Mesothelial cell of epicardium (in vitro differentiated cells): Measurements from ENCODE around the gene ERGIC3. TPM values are rescaled to one million over a fixed set of nuclear protein-coding genes. Genes with fewer than 3 reads are reported as not detected.

Source experiments
- DNase-seq, 2 experiments: peaks; one replicate each; pipeline ENCODE4 v3.0.0; 2021; ENCODE audit warnings: low spot score in 2 of 2; ENCODE audit not compliant: unreplicated experiment in 2 of 2
- H3K27ac Mint-ChIP-seq: 2 replicates; pipeline ENCODE4 v1.8.0; 2021; ENCODE audit warnings: mixed read lengths
- H3K27me3 Mint-ChIP-seq: 2 replicates; pipeline ENCODE4 v1.8.0; 2021; ENCODE audit warnings: low read depth, mixed read lengths
- H3K36me3 Mint-ChIP-seq: 2 replicates; pipeline ENCODE4 v1.8.0; 2021; ENCODE audit warnings: mixed read lengths
- H3K4me1 Mint-ChIP-seq: 2 replicates; pipeline ENCODE4 v1.8.0; 2021; ENCODE audit warnings: mixed read lengths
- H3K4me3 Mint-ChIP-seq: 2 replicates; pipeline ENCODE4 v1.8.0; 2021; ENCODE audit warnings: mild to moderate bottlenecking, moderate library complexity, mixed read lengths
- H3K9me3 Mint-ChIP-seq: 2 replicates; pipeline ENCODE4 v1.8.0; 2021; ENCODE audit warnings: mixed read lengths
- CTCF ChIP-seq: fragments of 200-600 bp; sonication (generic); IDR thresholded peaks from one replicate; pipeline ENCODE4 v1.5.0; 2021; ENCODE audit warnings: antibody characterized with exemption; ENCODE audit not compliant: unreplicated experiment
- total RNA-seq: library from RNA; stranded (reverse); gene quantifications from 3 replicates; pipeline ENCODE4 v1.2.1, GENCODE V29; 2021

Gene ERGIC3
- total RNA-seq, 1 donor from 2014 or later = 255 TPM

- Mint-ChIP-seq H3K27ac (no peak overlapping the region), H3K9me3 (no peaks in the 10 kb centered on the region), H3K27me3 (no peaks in the 10 kb centered on the region), H3K4me1 (no peaks in the 10 kb centered on the region), H3K36me3 (peaks cover 27% of the 10 kb centered on the region), H3K4me3 (no peak overlapping the region)
- no peak for DNase-seq
- no peak for TF ChIP-seq CTCF
Measured at GRCh38 chr20:35559042-35559693, 17.3 kb downstream of the ERGIC3 start.

GRCh38 chr20:35560105-35560511 lies 18.2 kb downstream of the ERGIC3 start:
- peaks cover 18% of the 10 kb centered on the region for H3K36me3 Mint-ChIP-seq
- no peak overlapping the region for H3K27ac Mint-ChIP-seq
- no peak for TF ChIP-seq CTCF
- no peaks in the 10 kb centered on the region for H3K4me1 Mint-ChIP-seq
- H3K4me3 Mint-ChIP-seq = no peak overlapping the region
- no peaks in the 10 kb centered on the region for H3K27me3 Mint-ChIP-seq
- no peaks in the 10 kb centered on the region for H3K9me3 Mint-ChIP-seq
- no peak for DNase-seq

GRCh38 chr20:35560541-35560940 lies 18.7 kb downstream of the ERGIC3 start:
- no peaks in the 10 kb centered on the region for H3K9me3 Mint-ChIP-seq
- no peaks in the 10 kb centered on the region for H3K27me3 Mint-ChIP-seq
- DNase-seq = no peak
- peaks cover 15% of the 10 kb centered on the region for H3K36me3 Mint-ChIP-seq
- TF ChIP-seq CTCF = no peak
- no peaks in the 10 kb centered on the region for H3K4me1 Mint-ChIP-seq
- H3K4me3 Mint-ChIP-seq = no peak overlapping the region
- no peak overlapping the region for H3K27ac Mint-ChIP-seq

GRCh38 chr20:35561268-35561667 lies 19.4 kb downstream of the ERGIC3 start:
- no peak for DNase-seq
- Mint-ChIP-seq H3K36me3 (peaks cover 15% of the 10 kb centered on the region), H3K4me3 (no peak overlapping the region)

GRCh38 chr20:35561671-35562070 lies 19.8 kb downstream of the ERGIC3 start:
- H3K27ac Mint-ChIP-seq = no peak overlapping the region
- H3K36me3 Mint-ChIP-seq = peaks cover 12% of the 10 kb centered on the region
- H3K9me3 Mint-ChIP-seq = no peaks in the 10 kb centered on the region
- no peak for DNase-seq
- H3K27me3 Mint-ChIP-seq = no peaks in the 10 kb centered on the region
- no peak for TF ChIP-seq CTCF
- no peak overlapping the region for H3K4me3 Mint-ChIP-seq
- H3K4me1 Mint-ChIP-seq = no peaks in the 10 kb centered on the region

More at GRCh38 chr20:35561268-35561667, 19.4 kb downstream of the ERGIC3 start:
- no peaks in the 10 kb centered on the region for H3K27me3 Mint-ChIP-seq
- H3K4me1 Mint-ChIP-seq = no peaks in the 10 kb centered on the region
- no peak for TF ChIP-seq CTCF
- no peak overlapping the region for H3K27ac Mint-ChIP-seq
- no peaks in the 10 kb centered on the region for H3K9me3 Mint-ChIP-seq
